ENCODE measurements around the gene GAB3.
"Not testable (repeated sequence)": the region's sequence is repeated elsewhere in the genome, so short reads cannot be mapped to it uniquely, and the experiment has no call there.

GAB3 gene

GRCh38 chrX:154720067-154720466 lies 30.8 kb downstream of the GAB3 start:
- DNase-seq, result no peak

GRCh38 chrX:154719132-154719675 lies 31.7 kb downstream of the GAB3 start:
- peak; percentile 68 to 75 for DNase-seq

GRCh38 chrX:154718616-154719015 lies 32.3 kb downstream of the GAB3 start:
- DNase-seq, result no peak

- DNase-seq, result peak; percentile 34 to 54
Measured at GRCh38 chrX:154717824-154718223, 33.1 kb downstream of the GAB3 start.

GRCh38 chrX:154715825-154716224 lies 35.1 kb downstream of the GAB3 start:
- no peak for DNase-seq

GRCh38 chrX:154714925-154715324 lies 36.0 kb downstream of the GAB3 start:
- peak; percentile 43 to 76 for DNase-seq

GRCh38 chrX:154712781-154713740 lies 37.8 kb downstream of the GAB3 start:
- DNase-seq, result peak in 1 of 2 donors; percentile 66

- DNase-seq, result no peak
Measured at GRCh38 chrX:154711264-154711663, 39.6 kb downstream of the GAB3 start.

GRCh38 chrX:154710309-154710708 lies 40.6 kb downstream of the GAB3 start:
- no peak for DNase-seq

GRCh38 chrX:154698630-154699248 lies 52.1 kb downstream of the GAB3 start:
- DNase-seq, result no peak

- DNase-seq, result no peak
Measured at GRCh38 chrX:154696676-154697045, 54.2 kb downstream of the GAB3 start.

GRCh38 chrX:154695911-154696675 lies 54.8 kb downstream of the GAB3 start:
- no peak for DNase-seq

- DNase-seq, result no peak
Measured at GRCh38 chrX:154693394-154693793, 57.5 kb downstream of the GAB3 start.

GRCh38 chrX:154690438-154690837 lies 60.4 kb downstream of the GAB3 start:
- DNase-seq, result not testable (repeated sequence)

- not testable (repeated sequence) for DNase-seq
Measured at GRCh38 chrX:154672084-154672483, 78.8 kb downstream of the GAB3 start.

GRCh38 chrX:154670848-154671247 lies 80.0 kb downstream of the GAB3 start:
- DNase-seq, result not testable (repeated sequence)

- DNase-seq, result no peak
Measured at GRCh38 chrX:154661899-154662298, 89.0 kb downstream of the GAB3 start.

GRCh38 chrX:154661170-154661569 lies 89.7 kb downstream of the GAB3 start:
- no peak for DNase-seq

GRCh38 chrX:154660541-154660940 lies 90.3 kb downstream of the GAB3 start:
- no peak for DNase-seq

- no peak for DNase-seq
Measured at GRCh38 chrX:154658957-154659356, 91.9 kb downstream of the GAB3 start.

GRCh38 chrX:154658187-154658586 lies 92.7 kb downstream of the GAB3 start:
- no peak for DNase-seq

- DNase-seq, result no peak
Measured at GRCh38 chrX:154657226-154657805, 93.6 kb downstream of the GAB3 start.

GRCh38 chrX:154655786-154656185 lies 95.1 kb downstream of the GAB3 start:
- DNase-seq, result no peak

All from CD4-positive, alpha-beta T cell treated with Interferon alpha-2 for 1 hour (primary cell).